ENCODE results near the gene FGD5. TPM values are rescaled to one million over a fixed set of nuclear protein-coding genes. Genes with fewer than 3 reads are reported as not detected.

Gene FGD5
- total and polyA plus RNA-seq, 2 donors (not counting 1 experiment from before 2014, with no cell fraction given), result not detected

- CTCF ChIA-PET, result no interaction called here
- TF ChIP-seq EZH2 (IDR thresholded peaks at IDR 0.05; ENCODE audit: borderline replicate concordance, insufficient read depth, low read depth, low read length, poor library complexity, severe bottlenecking), result no peak
- TF ChIP-seq, protein P1, sequence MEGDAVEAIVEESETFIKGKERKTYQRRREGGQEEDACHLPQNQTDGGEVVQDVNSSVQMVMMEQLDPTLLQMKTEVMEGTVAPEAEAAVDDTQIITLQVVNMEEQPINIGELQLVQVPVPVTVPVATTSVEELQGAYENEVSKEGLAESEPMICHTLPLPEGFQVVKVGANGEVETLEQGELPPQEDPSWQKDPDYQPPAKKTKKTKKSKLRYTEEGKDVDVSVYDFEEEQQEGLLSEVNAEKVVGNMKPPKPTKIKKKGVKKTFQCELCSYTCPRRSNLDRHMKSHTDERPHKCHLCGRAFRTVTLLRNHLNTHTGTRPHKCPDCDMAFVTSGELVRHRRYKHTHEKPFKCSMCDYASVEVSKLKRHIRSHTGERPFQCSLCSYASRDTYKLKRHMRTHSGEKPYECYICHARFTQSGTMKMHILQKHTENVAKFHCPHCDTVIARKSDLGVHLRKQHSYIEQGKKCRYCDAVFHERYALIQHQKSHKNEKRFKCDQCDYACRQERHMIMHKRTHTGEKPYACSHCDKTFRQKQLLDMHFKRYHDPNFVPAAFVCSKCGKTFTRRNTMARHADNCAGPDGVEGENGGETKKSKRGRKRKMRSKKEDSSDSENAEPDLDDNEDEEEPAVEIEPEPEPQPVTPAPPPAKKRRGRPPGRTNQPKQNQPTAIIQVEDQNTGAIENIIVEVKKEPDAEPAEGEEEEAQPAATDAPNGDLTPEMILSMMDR (IDR thresholded peaks at IDR 0.05), result no peak
These were observed 56.8 kb downstream of the FGD5 start for GRCh38 chr3:14875411-14876175.

DNA sequence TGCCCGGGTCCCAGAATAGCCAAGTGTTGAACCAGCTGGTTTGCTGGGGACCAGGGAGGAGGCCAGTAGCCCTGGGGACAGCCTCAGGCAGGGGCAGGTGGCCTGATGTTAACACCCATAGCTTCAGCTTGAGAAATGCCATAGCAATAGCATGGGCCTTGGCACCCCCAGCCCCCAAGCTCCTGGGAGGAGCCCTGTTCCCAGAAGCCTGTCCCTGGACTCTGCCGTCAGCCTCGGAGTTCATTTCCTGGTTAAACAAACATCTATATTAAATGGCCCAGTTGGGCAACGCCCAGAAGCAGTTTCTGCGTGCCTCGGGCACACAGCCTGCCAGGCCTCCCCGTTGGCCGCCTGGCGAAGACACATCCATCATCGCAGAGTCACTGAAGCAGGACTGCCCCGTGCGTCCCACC is 58.2 kb downstream of the FGD5 start:
- Histone ChIP-seq H3K36me3 (replicated peaks in 1 of 2; ENCODE audit: control extremely low read depth in 1 of 2, control insufficient read depth in 1 of 2, extremely low read depth in 1 of 2, insufficient read depth in 2 of 2, low read length in 1 of 2) (no peaks in the 10 kb centered on the region), H3K79me2 (ENCODE audit: control insufficient read depth, insufficient read depth, low read length) (no peaks in the 10 kb centered on the region), H3K4me3 (ENCODE audit: control extremely low read depth in 1 of 5, extremely low read depth in 1 of 5, insufficient read depth in 1 of 5, low read depth in 2 of 5, low read length in 4 of 5) (no peak overlapping the region), H3K9ac (ENCODE audit: low read length) (no peak overlapping the region), H3K9me3 (ENCODE audit: control extremely low read depth in 1 of 3, control insufficient read depth in 2 of 3, insufficient read depth in 1 of 3, low read length in 2 of 3) (peaks cover 0 to 4% (median 0%) of the 10 kb centered on the region in 3 donors), H3K27ac (ENCODE audit: low read length in 2 of 2) (no peak overlapping the region), H3K4me1 (ENCODE audit: control insufficient read depth in 2 of 2, insufficient read depth in 2 of 2, low read length in 2 of 2) (peaks cover 0 to 6% of the 10 kb centered on the region in 2 donors), H4K20me1 (ENCODE audit: control insufficient read depth, insufficient read depth, low read length, poor library complexity, severe bottlenecking) (no peaks in the 10 kb centered on the region), H3K27me3 (replicated peaks in 1 of 4; ENCODE audit: control extremely low read depth in 1 of 4, control insufficient read depth in 3 of 4, insufficient read depth in 4 of 4, low read length in 3 of 4) (peaks cover 0 to 5% (median 0%) of the 10 kb centered on the region in 4 experiments), H2AFZ (ENCODE audit: insufficient read depth, low read depth, low read length, poor library complexity, severe bottlenecking) (no peak overlapping the region), H3K4me2 (replicated peaks; ENCODE audit: low read depth, low read length, poor library complexity, severe bottlenecking) (no peak overlapping the region)
- peaks cover 28% of the 10 kb centered on the region for H3K27me3 Mint-ChIP-seq
- H3K4me1 Mint-ChIP-seq, result peaks cover 6% of the 10 kb centered on the region
- intact Hi-C loops (cut with micrococcal nuclease), result no loop called here
- H3K9me3 Mint-ChIP-seq (ENCODE audit: insufficient read depth), result no peaks in the 10 kb centered on the region
- ATAC-seq (ENCODE audit: low read depth) (no peak), DNase-seq (no peak)
- TF ChIP-seq, protein P1 (IDR thresholded peaks at IDR 0.05), result no peak
- no peak for TF ChIP-seq EZH2 (IDR thresholded peaks at IDR 0.05; ENCODE audit: borderline replicate concordance, insufficient read depth, low read depth, low read length, poor library complexity, severe bottlenecking)
- CTCF ChIA-PET, result no interaction called here
- 90% methylated on average over 12 of the region's 12 CpGs for WGBS (ENCODE audit: insufficient coverage)
- POLR2A ChIA-PET, result no interaction called here
- H3K27ac Mint-ChIP-seq, result no peak overlapping the region
- no peak overlapping the region for H3K4me3 Mint-ChIP-seq

More at GRCh38 chr3:14875411-14876175, 56.8 kb downstream of the FGD5 start:
- Histone ChIP-seq H3K4me3 (ENCODE audit: control extremely low read depth in 1 of 5, extremely low read depth in 1 of 5, insufficient read depth in 1 of 5, low read depth in 2 of 5, low read length in 4 of 5) (no peak overlapping the region), H3K27ac (ENCODE audit: low read length in 2 of 2) (no peak overlapping the region), H3K4me2 (replicated peaks; ENCODE audit: low read depth, low read length, poor library complexity, severe bottlenecking) (no peak overlapping the region), H3K9me3 (ENCODE audit: control extremely low read depth in 1 of 3, control insufficient read depth in 2 of 3, insufficient read depth in 1 of 3, low read length in 2 of 3) (peaks cover 0 to 4% (median 0%) of the 10 kb centered on the region in 3 donors), H3K27me3 (replicated peaks in 1 of 4; ENCODE audit: control extremely low read depth in 1 of 4, control insufficient read depth in 3 of 4, insufficient read depth in 4 of 4, low read length in 3 of 4) (peaks cover 0 to 3% (median 0%) of the 10 kb centered on the region in 4 experiments), H3K4me1 (ENCODE audit: control insufficient read depth in 2 of 2, insufficient read depth in 2 of 2, low read length in 2 of 2) (peaks cover 0 to 2% of the 10 kb centered on the region in 2 donors), H4K20me1 (ENCODE audit: control insufficient read depth, insufficient read depth, low read length, poor library complexity, severe bottlenecking) (no peaks in the 10 kb centered on the region), H2AFZ (ENCODE audit: insufficient read depth, low read depth, low read length, poor library complexity, severe bottlenecking) (no peak overlapping the region), H3K36me3 (replicated peaks in 1 of 2; ENCODE audit: control extremely low read depth in 1 of 2, control insufficient read depth in 1 of 2, extremely low read depth in 1 of 2, insufficient read depth in 2 of 2, low read length in 1 of 2) (no peaks in the 10 kb centered on the region), H3K79me2 (ENCODE audit: control insufficient read depth, insufficient read depth, low read length) (no peaks in the 10 kb centered on the region), H3K9ac (ENCODE audit: low read length) (no peak overlapping the region)
- no peak overlapping the region for H3K27ac Mint-ChIP-seq
- H3K4me1 Mint-ChIP-seq, result peaks cover 1% of the 10 kb centered on the region
- peaks cover 27% of the 10 kb centered on the region for H3K27me3 Mint-ChIP-seq
- ATAC-seq (ENCODE audit: low read depth), result no peak
- no peaks in the 10 kb centered on the region for H3K9me3 Mint-ChIP-seq (ENCODE audit: insufficient read depth)
- H3K4me3 Mint-ChIP-seq, result no peak overlapping the region
- DNase-seq, result no peak
- POLR2A ChIA-PET, result no interaction called here
- 82% methylated on average over 3 of the region's 8 CpGs for WGBS (ENCODE audit: insufficient coverage)
- intact Hi-C loops (cut with micrococcal nuclease), result no loop called here
